ENCODE data around the gene MAOA. TPM values are rescaled to one million over a fixed set of nuclear protein-coding genes. Genes with fewer than 3 reads are reported as not detected.

MAOA gene
- polyA plus RNA-seq, 1 experiment = 0.10 TPM

GRCh38 chrX:43627147-43627546 is 29.0 kb upstream of the MAOA start:
- no peak for DNase-seq (ENCODE audit: low read depth)
- Histone ChIP-seq H3K27me3 (ENCODE audit: control insufficient read depth, insufficient read depth, low read length) (no peaks in the 10 kb centered on the region), H3K36me3 (ENCODE audit: control insufficient read depth, insufficient read depth, low read length) (no peaks in the 10 kb centered on the region), H3K4me3 (ENCODE audit: low read depth, low read length) (no peak overlapping the region)
- ChIA-PET CTCF (no interaction called here), POLR2A (no interaction called here)
- TF ChIP-seq, protein P1, sequence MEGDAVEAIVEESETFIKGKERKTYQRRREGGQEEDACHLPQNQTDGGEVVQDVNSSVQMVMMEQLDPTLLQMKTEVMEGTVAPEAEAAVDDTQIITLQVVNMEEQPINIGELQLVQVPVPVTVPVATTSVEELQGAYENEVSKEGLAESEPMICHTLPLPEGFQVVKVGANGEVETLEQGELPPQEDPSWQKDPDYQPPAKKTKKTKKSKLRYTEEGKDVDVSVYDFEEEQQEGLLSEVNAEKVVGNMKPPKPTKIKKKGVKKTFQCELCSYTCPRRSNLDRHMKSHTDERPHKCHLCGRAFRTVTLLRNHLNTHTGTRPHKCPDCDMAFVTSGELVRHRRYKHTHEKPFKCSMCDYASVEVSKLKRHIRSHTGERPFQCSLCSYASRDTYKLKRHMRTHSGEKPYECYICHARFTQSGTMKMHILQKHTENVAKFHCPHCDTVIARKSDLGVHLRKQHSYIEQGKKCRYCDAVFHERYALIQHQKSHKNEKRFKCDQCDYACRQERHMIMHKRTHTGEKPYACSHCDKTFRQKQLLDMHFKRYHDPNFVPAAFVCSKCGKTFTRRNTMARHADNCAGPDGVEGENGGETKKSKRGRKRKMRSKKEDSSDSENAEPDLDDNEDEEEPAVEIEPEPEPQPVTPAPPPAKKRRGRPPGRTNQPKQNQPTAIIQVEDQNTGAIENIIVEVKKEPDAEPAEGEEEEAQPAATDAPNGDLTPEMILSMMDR (IDR thresholded peaks at IDR 0.05; ENCODE audit: insufficient read depth, low read depth, low read length) = no peak

GRCh38 chrX:43627669-43628068 is 28.4 kb upstream of the MAOA start:
- no peak for DNase-seq (ENCODE audit: low read depth)
- POLR2A ChIA-PET = no interaction called here
- CTCF ChIA-PET = no interaction called here
- TF ChIP-seq, protein P1 (IDR thresholded peaks at IDR 0.05; ENCODE audit: insufficient read depth, low read depth, low read length) = no peak
- Histone ChIP-seq H3K36me3 (ENCODE audit: control insufficient read depth, insufficient read depth, low read length) (no peaks in the 10 kb centered on the region), H3K27me3 (ENCODE audit: control insufficient read depth, insufficient read depth, low read length) (no peaks in the 10 kb centered on the region), H3K4me3 (ENCODE audit: low read depth, low read length) (no peak overlapping the region)

GRCh38 chrX:43629229-43629628 is 26.9 kb upstream of the MAOA start:
- Histone ChIP-seq H3K36me3 (ENCODE audit: control insufficient read depth, insufficient read depth, low read length) (no peaks in the 10 kb centered on the region), H3K4me3 (ENCODE audit: low read depth, low read length) (no peak overlapping the region), H3K27me3 (ENCODE audit: control insufficient read depth, insufficient read depth, low read length) (no peaks in the 10 kb centered on the region)
- TF ChIP-seq, protein P1 (IDR thresholded peaks at IDR 0.05; ENCODE audit: insufficient read depth, low read depth, low read length) = no peak
- no peak for DNase-seq (ENCODE audit: low read depth)
- CTCF ChIA-PET = no interaction called here
- POLR2A ChIA-PET = no interaction called here

- no peak for DNase-seq (ENCODE audit: low read depth)
- H3K4me3 ChIP-seq (ENCODE audit: low read depth, low read length) = no peak overlapping the region
These were observed 24.3 kb upstream of the MAOA start for GRCh38 chrX:43631841-43632240.

GRCh38 chrX:43633081-43633480 is 23.0 kb upstream of the MAOA start:
- no peaks in the 10 kb centered on the region for H3K27me3 ChIP-seq (ENCODE audit: control insufficient read depth, insufficient read depth, low read length)
- no peak overlapping the region for H3K4me3 ChIP-seq (ENCODE audit: low read depth, low read length)
- TF ChIP-seq, protein P1 (IDR thresholded peaks at IDR 0.05; ENCODE audit: insufficient read depth, low read depth, low read length) = no peak
- ChIA-PET CTCF (no interaction called here), POLR2A (no interaction called here)
- no peaks in the 10 kb centered on the region for H3K36me3 ChIP-seq (ENCODE audit: control insufficient read depth, insufficient read depth, low read length)
- DNase-seq (ENCODE audit: low read depth) = no peak

More at GRCh38 chrX:43631841-43632240, 24.3 kb upstream of the MAOA start:
- Histone ChIP-seq H3K36me3 (ENCODE audit: control insufficient read depth, insufficient read depth, low read length) (no peaks in the 10 kb centered on the region), H3K27me3 (ENCODE audit: control insufficient read depth, insufficient read depth, low read length) (no peaks in the 10 kb centered on the region)
- TF ChIP-seq, protein P1 (IDR thresholded peaks at IDR 0.05; ENCODE audit: insufficient read depth, low read depth, low read length) = no peak
- ChIA-PET POLR2A (no interaction called here), CTCF (no interaction called here)

Measured in BJ (cell line).